HG03432 (cell line): ENCODE results near the gene PRRX1.

Source experiments
- ATAC-seq: cut with Tn5 transposase; IDR thresholded peaks from one replicate; pipeline ENCODE4 v1.9.1; 2021; ENCODE audit warnings: mild to moderate bottlenecking, moderate library complexity; ENCODE audit not compliant: unreplicated experiment

PRRX1 gene

GRCh38 chr1:170663404-170664092 is 383 bp upstream of the PRRX1 start:
- ATAC-seq = no peak

- no peak for ATAC-seq
Observed at GRCh38 chr1:170664828-170665612, 1.1 kb downstream of the PRRX1 start.

- no peak for ATAC-seq
Observed at GRCh38 chr1:170665629-170666028, 1.7 kb downstream of the PRRX1 start.

- ATAC-seq = no peak
Observed at GRCh38 chr1:170666541-170667254, 2.8 kb downstream of the PRRX1 start.

- ATAC-seq = no peak
Observed at GRCh38 chr1:170668209-170669106, 4.5 kb downstream of the PRRX1 start.

GRCh38 chr1:170669107-170669445 is 5.1 kb downstream of the PRRX1 start:
- no peak for ATAC-seq

- ATAC-seq = no peak
Observed at GRCh38 chr1:170669586-170670530, 5.9 kb downstream of the PRRX1 start.

- no peak for ATAC-seq
Observed at GRCh38 chr1:170670802-170671628, 7.1 kb downstream of the PRRX1 start.

- no peak for ATAC-seq
Observed at GRCh38 chr1:170671629-170671963, 7.7 kb downstream of the PRRX1 start.

- no peak for ATAC-seq
Observed at GRCh38 chr1:170672316-170672715, 8.4 kb downstream of the PRRX1 start.

GRCh38 chr1:170674239-170674638 is 10.3 kb downstream of the PRRX1 start:
- no peak for ATAC-seq

GRCh38 chr1:170674986-170675385 is 11.1 kb downstream of the PRRX1 start:
- ATAC-seq = no peak

- ATAC-seq = no peak
Observed at GRCh38 chr1:170675865-170676264, 11.9 kb downstream of the PRRX1 start.

- no peak for ATAC-seq
Observed at GRCh38 chr1:170676628-170677027, 12.7 kb downstream of the PRRX1 start.

- ATAC-seq = no peak
Observed at GRCh38 chr1:170678027-170678600, 14.2 kb downstream of the PRRX1 start.

GRCh38 chr1:170680428-170680827 is 16.5 kb downstream of the PRRX1 start:
- no peak for ATAC-seq

GRCh38 chr1:170682169-170682568 is 18.2 kb downstream of the PRRX1 start:
- ATAC-seq = no peak

GRCh38 chr1:170682809-170683208 is 18.9 kb downstream of the PRRX1 start:
- ATAC-seq = no peak

- ATAC-seq = no peak
Observed at GRCh38 chr1:170685166-170685565, 21.2 kb downstream of the PRRX1 start.
